GM12801 (cell line): ENCODE results near the gene DEUP1.

Source experiments
- TF ChIP-seq, protein P1 (sequence below): IDR thresholded peaks from one replicate; pipeline ENCODE4 v1.5.1; 2011; ENCODE audit warnings: control low read depth; ENCODE audit not compliant: insufficient read length; ENCODE audit errors: extremely low read depth

The DEUP1 gene

DNA sequence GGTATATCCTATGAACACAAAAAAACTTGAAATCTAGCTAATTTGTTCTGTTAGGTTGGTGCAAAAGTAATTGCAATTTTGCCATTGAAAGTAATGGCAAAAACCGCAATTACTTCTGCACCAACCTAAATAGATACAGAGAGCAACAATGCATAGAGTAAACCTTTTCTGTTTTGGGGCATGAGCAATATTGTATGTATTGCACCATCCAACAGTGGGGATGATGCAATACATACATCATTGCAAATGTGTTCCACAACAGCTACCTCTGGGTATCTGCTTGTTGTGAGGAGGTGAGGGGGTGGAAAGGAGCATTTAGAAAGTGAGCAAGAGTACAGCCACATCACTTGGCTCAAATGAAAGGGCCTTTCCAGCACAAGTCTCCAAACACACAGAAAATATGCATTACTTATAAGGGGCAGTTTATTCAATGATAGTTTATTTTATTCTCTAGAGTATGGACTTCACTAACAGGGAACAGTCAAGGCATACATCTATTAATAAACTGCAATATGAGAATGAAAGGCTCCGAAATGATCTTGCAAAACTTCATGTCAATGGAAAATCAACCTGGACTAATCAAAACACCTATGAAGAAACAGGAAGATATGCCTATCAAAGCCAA, 77.3 kb downstream of the DEUP1 start:
- TF ChIP-seq, protein P1, sequence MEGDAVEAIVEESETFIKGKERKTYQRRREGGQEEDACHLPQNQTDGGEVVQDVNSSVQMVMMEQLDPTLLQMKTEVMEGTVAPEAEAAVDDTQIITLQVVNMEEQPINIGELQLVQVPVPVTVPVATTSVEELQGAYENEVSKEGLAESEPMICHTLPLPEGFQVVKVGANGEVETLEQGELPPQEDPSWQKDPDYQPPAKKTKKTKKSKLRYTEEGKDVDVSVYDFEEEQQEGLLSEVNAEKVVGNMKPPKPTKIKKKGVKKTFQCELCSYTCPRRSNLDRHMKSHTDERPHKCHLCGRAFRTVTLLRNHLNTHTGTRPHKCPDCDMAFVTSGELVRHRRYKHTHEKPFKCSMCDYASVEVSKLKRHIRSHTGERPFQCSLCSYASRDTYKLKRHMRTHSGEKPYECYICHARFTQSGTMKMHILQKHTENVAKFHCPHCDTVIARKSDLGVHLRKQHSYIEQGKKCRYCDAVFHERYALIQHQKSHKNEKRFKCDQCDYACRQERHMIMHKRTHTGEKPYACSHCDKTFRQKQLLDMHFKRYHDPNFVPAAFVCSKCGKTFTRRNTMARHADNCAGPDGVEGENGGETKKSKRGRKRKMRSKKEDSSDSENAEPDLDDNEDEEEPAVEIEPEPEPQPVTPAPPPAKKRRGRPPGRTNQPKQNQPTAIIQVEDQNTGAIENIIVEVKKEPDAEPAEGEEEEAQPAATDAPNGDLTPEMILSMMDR = no peak

DNA sequence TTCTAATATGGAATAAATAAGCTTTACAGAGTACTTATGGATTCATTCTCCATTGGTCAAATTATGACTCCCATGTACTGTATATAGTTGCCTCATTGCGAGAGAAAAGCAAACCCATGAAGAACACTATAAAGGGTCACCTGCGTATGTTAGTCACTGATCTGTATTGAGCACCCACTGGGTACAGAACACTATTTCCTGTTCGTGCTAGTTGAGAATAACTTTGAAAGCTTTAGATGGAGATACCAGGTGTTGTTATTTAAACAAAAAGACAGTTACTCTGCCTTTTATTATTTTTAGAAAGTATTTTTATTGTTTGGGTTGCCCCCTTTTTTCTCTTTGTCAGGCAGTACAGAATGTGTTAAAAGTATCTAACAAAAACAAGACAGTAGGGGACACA, 79.9 kb downstream of the DEUP1 start:
- TF ChIP-seq, protein P1 = no peak

DNA sequence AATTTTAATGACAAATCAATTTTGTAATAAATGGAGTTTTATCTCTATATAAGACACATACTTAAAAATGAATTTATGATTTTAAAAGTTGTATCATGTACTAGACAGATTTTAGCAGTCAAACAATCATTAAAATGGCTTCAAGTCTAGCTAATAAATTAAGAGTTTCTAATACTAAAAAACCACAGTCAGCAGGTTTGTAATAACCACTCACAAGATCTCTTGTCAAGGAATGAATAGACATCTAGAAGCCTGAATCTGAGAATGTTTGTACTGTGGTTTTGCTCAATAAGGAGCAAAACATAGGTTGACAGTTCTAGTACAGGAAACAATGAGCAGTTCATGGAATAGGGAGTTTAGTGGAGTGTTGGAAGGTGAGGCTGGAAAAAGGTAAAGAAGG, 81.2 kb downstream of the DEUP1 start:
- TF ChIP-seq, protein P1 = no peak

DNA sequence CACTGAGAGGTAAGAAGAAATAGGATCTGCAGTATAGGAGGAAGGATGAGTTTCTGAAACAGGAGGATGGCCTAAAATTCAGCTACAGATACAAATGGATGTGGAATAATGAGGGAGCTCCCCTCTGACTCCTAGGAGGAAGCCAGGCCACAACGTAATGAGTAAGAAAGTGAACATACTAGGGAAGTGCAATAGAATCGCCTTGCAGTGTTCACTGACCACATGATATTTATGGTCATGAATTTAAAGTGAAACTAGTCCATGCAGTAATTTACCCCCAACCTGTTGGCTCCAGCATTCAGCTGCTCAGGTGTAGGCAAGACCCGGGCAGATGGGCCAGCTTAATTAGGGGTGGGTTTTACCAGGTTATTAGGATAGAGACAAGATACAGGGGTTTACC, 101.7 kb downstream of the DEUP1 start:
- TF ChIP-seq, protein P1 = no peak

DNA sequence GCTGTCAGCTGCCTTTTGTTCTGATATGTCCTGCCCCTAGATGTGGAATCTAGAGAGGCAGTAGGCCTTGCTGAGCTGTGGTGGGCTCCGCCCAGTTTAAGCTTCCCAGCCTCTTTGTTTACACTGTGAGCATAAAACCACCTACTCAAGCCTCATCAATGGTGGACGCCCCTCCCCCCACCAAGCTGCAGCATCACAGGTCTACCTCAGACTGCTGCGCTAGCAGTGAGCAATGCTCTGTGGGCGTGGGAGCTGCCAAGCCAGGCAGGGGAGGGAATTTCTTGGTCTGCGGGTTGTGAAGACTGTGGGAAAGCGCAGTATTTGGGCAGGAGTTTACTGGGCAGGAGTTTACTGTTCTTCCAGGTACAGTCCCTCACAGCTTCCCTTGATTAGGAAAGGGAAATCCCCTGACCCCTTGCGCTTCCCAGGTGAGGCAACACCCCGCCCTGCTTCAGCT, 114.1 kb downstream of the DEUP1 start:
- TF ChIP-seq, protein P1 = no peak

DNA sequence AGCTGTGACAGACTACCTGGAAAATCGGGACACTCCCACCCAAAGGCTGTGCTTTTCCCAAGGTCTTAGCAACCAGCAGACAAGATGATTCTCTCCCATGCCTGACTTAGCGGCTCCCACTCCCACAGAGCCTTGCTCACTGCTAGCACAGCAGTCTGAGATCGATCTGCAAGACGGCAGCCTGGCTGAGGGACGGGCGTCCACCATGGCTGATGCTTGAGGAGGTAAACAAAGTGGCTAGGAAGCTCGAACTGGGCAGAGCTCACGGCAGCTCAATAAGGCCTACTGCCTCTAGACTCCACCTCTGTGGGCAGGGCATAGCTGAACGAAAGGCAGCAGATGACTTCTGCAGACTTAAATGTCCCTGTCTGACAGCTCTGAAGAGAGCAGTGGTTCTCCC, 127.7 kb downstream of the DEUP1 start:
- TF ChIP-seq, protein P1 = no peak

DNA sequence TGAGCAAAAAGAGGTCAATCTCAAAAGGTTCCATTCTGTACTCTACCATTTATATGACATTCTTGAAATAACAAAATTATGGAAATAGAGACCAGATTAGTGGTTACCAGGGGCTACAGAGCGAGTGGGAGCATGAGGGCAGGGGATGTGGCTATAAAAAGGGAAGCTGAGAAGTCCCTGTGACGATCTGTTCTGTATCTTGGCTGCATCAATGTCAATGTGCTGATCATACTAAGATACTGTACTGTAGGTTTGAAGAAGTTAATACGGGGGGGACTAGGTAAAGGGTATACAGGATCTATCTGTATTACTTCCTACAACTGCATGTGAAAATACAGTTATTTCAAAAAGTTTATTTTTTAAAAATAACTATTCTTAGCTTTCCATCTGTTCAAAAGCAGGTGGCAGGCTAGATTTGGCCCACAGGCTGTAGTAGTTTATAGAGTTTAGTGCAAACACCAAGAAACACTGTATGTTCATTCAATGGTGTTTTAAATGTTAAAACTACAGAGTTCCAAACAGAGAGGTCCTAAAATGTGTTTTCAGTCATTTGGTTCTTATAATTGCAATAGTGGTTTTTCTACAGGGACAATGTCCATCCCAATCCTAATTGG, 134.5 kb downstream of the DEUP1 start:
- TF ChIP-seq, protein P1 = no peak
